ENCODE results near the gene NEAT1.
"Not testable (repeated sequence)": the region's sequence is repeated elsewhere in the genome, so short reads cannot be mapped to it uniquely, and the experiment has no call there.

The NEAT1 gene

GRCh38 chr11:65456418-65456817 is 33.8 kb downstream of the NEAT1 start:
- DNase-seq (ENCODE audit: insufficient read length, low spot score) (no peak), FAIRE-seq (no peak)
- no peak for TF ChIP-seq POLR2A (IDR thresholded peaks at IDR 0.05; ENCODE audit: low read depth, low read length)
- no peak for TF ChIP-seq PAX5 (IDR thresholded peaks at IDR 0.05; ENCODE audit: insufficient read depth, low read length, severe bottlenecking)
- TF ChIP-seq POU2F2 (IDR thresholded peaks at IDR 0.05; ENCODE audit: low read depth, low read length): no peak
- TF ChIP-seq TAF1 (IDR thresholded peaks at IDR 0.05; ENCODE audit: low read depth, low read length): no peak
- TF ChIP-seq POLR2AphosphoS5 (IDR thresholded peaks at IDR 0.05; ENCODE audit: low read depth, low read length): no peak
- TF ChIP-seq SPI1 (IDR thresholded peaks at IDR 0.05; ENCODE audit: low read depth, low read length): no peak

- DNase-seq (ENCODE audit: insufficient read length, low spot score): no peak
- FAIRE-seq: no peak
Measured at GRCh38 chr11:65459552-65459951, 37.0 kb downstream of the NEAT1 start.

GRCh38 chr11:65465471-65465870 is 42.9 kb downstream of the NEAT1 start:
- not testable (repeated sequence) for FAIRE-seq

More at GRCh38 chr11:65459552-65459951, 37.0 kb downstream of the NEAT1 start:
- TF ChIP-seq SPI1 (IDR thresholded peaks at IDR 0.05; ENCODE audit: low read depth, low read length): no peak

GRCh38 chr11:65467306-65467705 is 44.7 kb downstream of the NEAT1 start:
- not testable (repeated sequence) for DNase-seq (ENCODE audit: insufficient read length, low spot score)

More at GRCh38 chr11:65465471-65465870, 42.9 kb downstream of the NEAT1 start:
- not testable (repeated sequence) for DNase-seq (ENCODE audit: insufficient read length, low spot score)

GRCh38 chr11:65468874-65469333 is 46.3 kb downstream of the NEAT1 start:
- no peak for TF ChIP-seq TAF1 (IDR thresholded peaks at IDR 0.05; ENCODE audit: low read depth, low read length)
- 0 out of 2 replicates have a peak, but pooled peaks have one; percentile 41 for TF ChIP-seq POU2F2 (IDR thresholded peaks at IDR 0.05; ENCODE audit: low read depth, low read length)
- DNase-seq (ENCODE audit: insufficient read length, low spot score): no peak
- peak; percentile 9 for FAIRE-seq

More at GRCh38 chr11:65467306-65467705, 44.7 kb downstream of the NEAT1 start:
- not testable (repeated sequence) for FAIRE-seq

- TF ChIP-seq POLR2A (IDR thresholded peaks at IDR 0.05; ENCODE audit: low read depth, low read length): no peak
- no peak for TF ChIP-seq PAX5 (IDR thresholded peaks at IDR 0.05; ENCODE audit: insufficient read depth, low read length, severe bottlenecking)
- TF ChIP-seq TAF1 (IDR thresholded peaks at IDR 0.05; ENCODE audit: low read depth, low read length): no peak
- TF ChIP-seq POU2F2 (IDR thresholded peaks at IDR 0.05; ENCODE audit: low read depth, low read length): no peak
- TF ChIP-seq SPI1 (IDR thresholded peaks at IDR 0.05; ENCODE audit: low read depth, low read length): no peak
- TF ChIP-seq POLR2AphosphoS5 (IDR thresholded peaks at IDR 0.05; ENCODE audit: low read depth, low read length): no peak
- FAIRE-seq: no peak
Measured at GRCh38 chr11:65470433-65471049, 47.9 kb downstream of the NEAT1 start.

GRCh38 chr11:65471447-65471891 is 48.9 kb downstream of the NEAT1 start:
- no peak for TF ChIP-seq SPI1 (IDR thresholded peaks at IDR 0.05; ENCODE audit: low read depth, low read length)
- TF ChIP-seq POU2F2 (IDR thresholded peaks at IDR 0.05; ENCODE audit: low read depth, low read length): no peak
- TF ChIP-seq POLR2AphosphoS5 (IDR thresholded peaks at IDR 0.05; ENCODE audit: low read depth, low read length): no peak
- TF ChIP-seq PAX5 (IDR thresholded peaks at IDR 0.05; ENCODE audit: insufficient read depth, low read length, severe bottlenecking): no peak
- TF ChIP-seq TAF1 (IDR thresholded peaks at IDR 0.05; ENCODE audit: low read depth, low read length): no peak
- TF ChIP-seq POLR2A (IDR thresholded peaks at IDR 0.05; ENCODE audit: low read depth, low read length): no peak
- no peak for FAIRE-seq
- DNase-seq (ENCODE audit: insufficient read length, low spot score): no peak

More at GRCh38 chr11:65470433-65471049, 47.9 kb downstream of the NEAT1 start:
- DNase-seq (ENCODE audit: insufficient read length, low spot score): no peak

GRCh38 chr11:65472588-65473277 is 50.1 kb downstream of the NEAT1 start:
- not testable (repeated sequence) for FAIRE-seq; DNase-seq (ENCODE audit: insufficient read length, low spot score)

- no peak for TF ChIP-seq POLR2AphosphoS5 (IDR thresholded peaks at IDR 0.05; ENCODE audit: low read depth, low read length)
- TF ChIP-seq POLR2A (IDR thresholded peaks at IDR 0.05; ENCODE audit: low read depth, low read length): no peak
- TF ChIP-seq POU2F2 (IDR thresholded peaks at IDR 0.05; ENCODE audit: low read depth, low read length): no peak
- TF ChIP-seq SPI1 (IDR thresholded peaks at IDR 0.05; ENCODE audit: low read depth, low read length): no peak
- TF ChIP-seq TAF1 (IDR thresholded peaks at IDR 0.05; ENCODE audit: low read depth, low read length): no peak
- no peak for TF ChIP-seq PAX5 (IDR thresholded peaks at IDR 0.05; ENCODE audit: insufficient read depth, low read length, severe bottlenecking)
- no peak for FAIRE-seq
- no peak for DNase-seq (ENCODE audit: insufficient read length, low spot score)
Measured at GRCh38 chr11:65473278-65473860, 50.8 kb downstream of the NEAT1 start.

- DNase-seq (ENCODE audit: insufficient read length, low spot score): no peak
- no peak for FAIRE-seq
- no peak for TF ChIP-seq PAX5 (IDR thresholded peaks at IDR 0.05; ENCODE audit: insufficient read depth, low read length, severe bottlenecking)
- TF ChIP-seq POLR2A (IDR thresholded peaks at IDR 0.05; ENCODE audit: low read depth, low read length): no peak
- no peak for TF ChIP-seq POLR2AphosphoS5 (IDR thresholded peaks at IDR 0.05; ENCODE audit: low read depth, low read length)
- no peak for TF ChIP-seq POU2F2 (IDR thresholded peaks at IDR 0.05; ENCODE audit: low read depth, low read length)
- no peak for TF ChIP-seq TAF1 (IDR thresholded peaks at IDR 0.05; ENCODE audit: low read depth, low read length)
- no peak for TF ChIP-seq SPI1 (IDR thresholded peaks at IDR 0.05; ENCODE audit: low read depth, low read length)
Measured at GRCh38 chr11:65474864-65475263, 52.3 kb downstream of the NEAT1 start.

All from GM12891 (cell line).